SK-N-MC (cell line): ENCODE measurements around the gene ONECUT3.

Experiments used
- EZH2 ChIP-seq: fragments of 200-600 bp; sonication (generic); IDR thresholded peaks from one replicate; pipeline ENCODE4 v1.6.1; 2017; ENCODE audit warnings: antibody characterized with exemption
- FOXP2 ChIP-seq: optimal IDR thresholded peaks from 2 replicates; pipeline ENCODE3; 2011; ENCODE audit warnings: mild to moderate bottlenecking, moderate library complexity; ENCODE audit not compliant: insufficient read depth; ENCODE audit errors: extremely low read length, control extremely low read depth
- POLR2AphosphoS5 ChIP-seq: IDR thresholded peaks from 2 replicates; pipeline ENCODE4 v1.6.1; 2012; ENCODE audit warnings: mild to moderate bottlenecking, low read depth, low read length, borderline replicate concordance

- TF ChIP-seq EZH2 (no peak), POLR2AphosphoS5 (no peak), FOXP2 (no peak)
Observed at GRCh38 chr19:1828279-1829238, 75.3 kb downstream of the ONECUT3 start.
